Measurements from ENCODE around the gene FAM193B.

FAM193B gene

DNA sequence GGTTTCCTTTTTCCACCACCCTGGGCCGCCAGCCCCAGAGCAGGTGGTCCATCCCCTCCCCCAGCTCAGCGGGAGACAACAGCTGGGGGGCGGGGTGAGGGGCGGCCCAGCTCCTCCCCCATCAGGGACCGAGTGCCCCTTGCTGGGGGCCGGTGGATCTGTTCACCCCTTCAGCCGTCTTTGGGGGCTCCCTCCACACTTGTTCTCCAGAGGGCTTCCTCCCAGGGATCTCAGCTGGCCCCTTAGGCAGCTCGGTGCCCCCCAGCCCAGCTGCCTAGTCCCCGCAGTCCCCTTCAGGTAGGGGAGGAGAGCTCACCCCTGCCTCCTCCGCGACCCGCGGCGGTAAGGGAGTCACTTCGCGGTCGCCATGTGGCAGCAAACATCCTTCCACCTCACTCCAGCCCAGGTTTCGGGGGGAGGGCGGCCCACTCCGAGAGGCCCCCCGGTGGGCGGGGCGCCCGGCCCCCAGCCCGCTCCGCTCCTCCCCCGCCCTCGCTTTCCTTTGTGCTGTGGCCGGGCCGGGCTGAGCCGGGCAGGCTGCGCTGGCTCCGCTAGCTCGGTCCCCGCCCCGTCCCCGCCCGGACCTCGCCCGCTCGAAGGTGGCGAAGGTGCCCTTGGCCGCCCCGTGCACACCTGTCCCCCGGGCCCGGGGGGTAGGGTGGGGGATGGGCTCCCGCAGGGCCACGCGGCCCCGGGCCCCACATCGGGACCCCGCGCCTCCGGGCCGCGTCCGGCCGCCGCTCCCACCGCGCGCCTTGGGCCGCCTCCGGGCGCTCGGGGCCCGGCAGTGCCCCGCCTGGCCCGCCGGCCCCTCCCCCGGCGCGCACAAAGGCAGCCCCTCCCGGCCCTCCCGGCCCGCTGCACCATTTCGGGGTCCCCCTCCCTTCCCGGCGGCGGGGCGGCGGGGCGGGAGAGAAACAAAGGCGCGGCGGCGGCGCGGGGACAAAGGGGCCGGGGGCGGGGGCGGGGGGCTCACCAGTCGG is 81.6 kb downstream of the FAM193B start:
- Histone ChIP-seq H3K4me1 (peaks cover 0 to 81% (median 68%) of the 10 kb centered on the region in 4 donors), H3K4me3 (peak overlapping the region; percentile 85 to 94), H3K27me3 (no peaks in the 10 kb centered on the region), H3K27ac (peak overlapping the region; percentile 91 to 100), H3K9me3 (no peaks in the 10 kb centered on the region), H3K36me3 (peaks cover 0 to 13% (median 2%) of the 10 kb centered on the region in 3 donors)
- TF ChIP-seq, protein P1, sequence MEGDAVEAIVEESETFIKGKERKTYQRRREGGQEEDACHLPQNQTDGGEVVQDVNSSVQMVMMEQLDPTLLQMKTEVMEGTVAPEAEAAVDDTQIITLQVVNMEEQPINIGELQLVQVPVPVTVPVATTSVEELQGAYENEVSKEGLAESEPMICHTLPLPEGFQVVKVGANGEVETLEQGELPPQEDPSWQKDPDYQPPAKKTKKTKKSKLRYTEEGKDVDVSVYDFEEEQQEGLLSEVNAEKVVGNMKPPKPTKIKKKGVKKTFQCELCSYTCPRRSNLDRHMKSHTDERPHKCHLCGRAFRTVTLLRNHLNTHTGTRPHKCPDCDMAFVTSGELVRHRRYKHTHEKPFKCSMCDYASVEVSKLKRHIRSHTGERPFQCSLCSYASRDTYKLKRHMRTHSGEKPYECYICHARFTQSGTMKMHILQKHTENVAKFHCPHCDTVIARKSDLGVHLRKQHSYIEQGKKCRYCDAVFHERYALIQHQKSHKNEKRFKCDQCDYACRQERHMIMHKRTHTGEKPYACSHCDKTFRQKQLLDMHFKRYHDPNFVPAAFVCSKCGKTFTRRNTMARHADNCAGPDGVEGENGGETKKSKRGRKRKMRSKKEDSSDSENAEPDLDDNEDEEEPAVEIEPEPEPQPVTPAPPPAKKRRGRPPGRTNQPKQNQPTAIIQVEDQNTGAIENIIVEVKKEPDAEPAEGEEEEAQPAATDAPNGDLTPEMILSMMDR (IDR thresholded peaks at IDR 0.05) = no peak
- intact Hi-C loops (cut with DNase I; ENCODE audit: low total_unique reads) = no loop called here
- DNase-seq = peak in 1 of 2 donors; percentile 77

DNA sequence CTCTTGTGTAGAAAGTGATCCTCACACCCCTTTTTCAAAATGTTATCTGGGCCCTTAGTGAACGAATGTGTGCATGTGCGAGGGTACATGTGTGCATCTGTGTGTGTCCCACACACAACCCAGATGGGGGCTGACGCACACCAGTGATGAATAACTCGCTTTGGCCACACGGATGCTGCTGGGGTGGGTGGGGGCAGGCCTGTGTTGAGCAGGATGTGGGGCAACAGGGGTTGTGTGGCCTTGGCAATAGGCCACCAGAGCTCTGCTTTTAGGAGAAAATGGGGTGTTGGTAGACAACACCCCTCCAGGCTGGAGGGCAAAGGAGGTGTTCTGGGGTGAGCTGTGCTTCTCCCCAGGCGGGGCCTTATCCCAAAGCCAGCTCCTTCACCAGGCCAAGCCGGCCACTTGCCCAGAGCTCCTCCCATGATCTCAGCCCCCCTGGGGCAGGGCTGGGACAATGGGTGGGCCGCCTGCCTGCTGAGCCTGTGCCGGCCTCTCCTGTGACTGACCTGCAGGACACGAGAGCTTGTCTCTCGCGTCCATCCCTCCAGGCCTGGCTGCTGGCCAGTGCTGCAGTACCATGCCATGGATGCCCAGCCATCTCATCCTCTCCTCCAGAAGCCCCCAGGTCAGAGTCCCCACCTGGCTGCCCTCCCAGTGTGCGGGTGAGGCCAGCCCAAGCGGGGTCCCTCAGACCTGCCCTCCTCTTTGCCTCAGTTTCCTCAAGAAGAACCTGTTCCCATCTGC is 82.6 kb downstream of the FAM193B start:
- peaks cover 0 to 72% (median 63%) of the 10 kb centered on the region in 4 donors for H3K4me1 ChIP-seq
- no peaks in the 10 kb centered on the region for H3K27me3 ChIP-seq
- peaks cover 8 to 22% (median 12%) of the 10 kb centered on the region in 3 donors for H3K36me3 ChIP-seq
- intact Hi-C loops (cut with DNase I; ENCODE audit: low total_unique reads) = no loop called here
- peak overlapping the region; percentile 85 to 94 for H3K4me3 ChIP-seq
- TF ChIP-seq, protein P1 (IDR thresholded peaks at IDR 0.05) = no peak
- no peaks in the 10 kb centered on the region for H3K9me3 ChIP-seq
- H3K27ac ChIP-seq = peak overlapping the region; percentile 91 to 100
- peak; percentile 82 to 87 for DNase-seq

DNA sequence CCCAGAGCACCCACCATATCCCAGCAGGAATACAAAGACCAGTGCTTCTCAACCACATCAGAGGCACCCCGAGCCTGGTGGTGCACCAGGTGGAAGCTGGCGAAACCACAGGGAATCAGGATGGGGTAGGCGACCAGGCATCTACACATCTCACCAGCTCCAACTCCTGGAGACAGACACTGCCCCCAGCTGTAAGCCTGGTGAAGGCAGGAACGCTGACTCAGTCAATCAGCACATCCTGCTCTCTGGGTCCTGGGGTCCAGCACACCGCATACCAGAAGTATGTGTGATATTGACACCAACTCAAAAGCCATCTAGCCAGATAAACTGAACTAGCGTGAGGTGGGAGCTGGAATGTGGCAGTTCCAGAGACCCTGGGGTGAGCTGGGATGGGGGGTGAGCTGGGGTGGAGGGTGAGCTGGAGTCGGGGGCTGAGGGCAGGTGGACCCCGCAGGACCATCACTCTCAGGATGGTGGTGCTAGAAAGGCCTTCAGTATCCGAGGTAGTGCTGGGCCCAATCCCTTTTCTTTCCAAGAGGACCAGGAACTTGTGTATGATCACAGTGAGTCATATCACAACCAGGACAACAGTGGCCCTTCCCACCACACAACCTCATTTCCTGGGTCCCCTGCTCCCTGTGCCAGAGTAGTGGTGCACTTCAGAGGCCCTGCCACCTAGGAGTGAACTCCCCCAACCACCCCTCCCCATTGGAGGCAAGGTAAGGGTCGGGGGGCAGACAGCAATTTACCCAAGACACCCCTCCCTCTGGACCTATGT is 83.4 kb downstream of the FAM193B start:
- Histone ChIP-seq H3K4me1 (peaks cover 0 to 64% (median 55%) of the 10 kb centered on the region in 4 donors), H3K36me3 (peaks cover 17 to 31% (median 20%) of the 10 kb centered on the region in 3 donors), H3K27ac (peak overlapping the region; percentile 91 to 100), H3K27me3 (no peaks in the 10 kb centered on the region), H3K9me3 (no peaks in the 10 kb centered on the region), H3K4me3 (no peak overlapping the region)
- TF ChIP-seq, protein P1 (IDR thresholded peaks at IDR 0.05) = no peak
- intact Hi-C loops (cut with DNase I; ENCODE audit: low total_unique reads) = no loop called here
- no peak for DNase-seq
